22Rv1 (cell line): ENCODE measurements around the gene GPR62.
"Not testable (repeated sequence)": the region's sequence is repeated elsewhere in the genome, so short reads cannot be mapped to it uniquely, and the experiment has no call there.

Experiments
- H3K27ac ChIP-seq: fragments of 450-650 bp; 2 replicates; pipeline ENCODE4 v1.5.1; 2017
- ZFX ChIP-seq: fragments of 450-650 bp; IDR thresholded peaks from 2 replicates; pipeline ENCODE4 v1.6.1; 2017; ENCODE audit warnings: antibody characterized with exemption, borderline replicate concordance
- TF ChIP-seq, protein P1 (sequence below): fragments of 450-650 bp; IDR thresholded peaks from 2 replicates; pipeline ENCODE4 v1.5.1; 2017; ENCODE audit warnings: mild to moderate bottlenecking

GPR62 gene, protein sequence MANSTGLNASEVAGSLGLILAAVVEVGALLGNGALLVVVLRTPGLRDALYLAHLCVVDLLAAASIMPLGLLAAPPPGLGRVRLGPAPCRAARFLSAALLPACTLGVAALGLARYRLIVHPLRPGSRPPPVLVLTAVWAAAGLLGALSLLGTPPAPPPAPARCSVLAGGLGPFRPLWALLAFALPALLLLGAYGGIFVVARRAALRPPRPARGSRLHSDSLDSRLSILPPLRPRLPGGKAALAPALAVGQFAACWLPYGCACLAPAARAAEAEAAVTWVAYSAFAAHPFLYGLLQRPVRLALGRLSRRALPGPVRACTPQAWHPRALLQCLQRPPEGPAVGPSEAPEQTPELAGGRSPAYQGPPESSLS

DNA sequence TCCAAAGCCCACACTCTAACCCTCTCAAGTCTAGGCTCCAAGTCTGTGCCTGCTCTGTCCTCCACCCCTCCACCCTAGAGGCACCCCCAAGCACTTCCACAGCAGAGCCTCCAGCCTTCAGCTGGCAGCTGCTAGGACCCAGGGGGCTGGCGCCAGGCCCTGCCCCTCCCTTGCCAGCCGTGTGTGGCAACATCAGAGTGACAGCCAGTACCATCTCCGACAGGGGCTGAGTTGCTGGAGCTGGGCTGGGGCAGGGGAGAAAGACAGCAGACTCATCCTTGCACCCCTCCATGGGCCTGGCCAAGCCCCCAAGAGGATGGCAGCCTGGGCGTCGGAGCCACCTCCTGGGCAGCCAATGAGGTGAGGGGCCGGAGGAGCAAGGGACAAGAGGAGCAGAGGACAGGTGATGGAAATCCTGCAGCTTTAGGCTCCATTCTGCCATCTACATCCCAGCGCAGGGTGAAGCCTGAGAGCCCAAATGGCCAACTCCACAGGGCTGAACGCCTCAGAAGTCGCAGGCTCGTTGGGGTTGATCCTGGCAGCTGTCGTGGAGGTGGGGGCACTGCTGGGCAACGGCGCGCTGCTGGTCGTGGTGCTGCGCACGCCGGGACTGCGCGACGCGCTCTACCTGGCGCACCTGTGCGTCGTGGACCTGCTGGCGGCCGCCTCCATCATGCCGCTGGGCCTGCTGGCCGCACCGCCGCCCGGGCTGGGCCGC is at the start of gene GPR62:
Gene GPR62, plus strand, starts transcription at position 207 of the 718 bp plus-strand sequence. Its CDS starts 272 bp downstream, at position 479.
- TF ChIP-seq, protein P1, sequence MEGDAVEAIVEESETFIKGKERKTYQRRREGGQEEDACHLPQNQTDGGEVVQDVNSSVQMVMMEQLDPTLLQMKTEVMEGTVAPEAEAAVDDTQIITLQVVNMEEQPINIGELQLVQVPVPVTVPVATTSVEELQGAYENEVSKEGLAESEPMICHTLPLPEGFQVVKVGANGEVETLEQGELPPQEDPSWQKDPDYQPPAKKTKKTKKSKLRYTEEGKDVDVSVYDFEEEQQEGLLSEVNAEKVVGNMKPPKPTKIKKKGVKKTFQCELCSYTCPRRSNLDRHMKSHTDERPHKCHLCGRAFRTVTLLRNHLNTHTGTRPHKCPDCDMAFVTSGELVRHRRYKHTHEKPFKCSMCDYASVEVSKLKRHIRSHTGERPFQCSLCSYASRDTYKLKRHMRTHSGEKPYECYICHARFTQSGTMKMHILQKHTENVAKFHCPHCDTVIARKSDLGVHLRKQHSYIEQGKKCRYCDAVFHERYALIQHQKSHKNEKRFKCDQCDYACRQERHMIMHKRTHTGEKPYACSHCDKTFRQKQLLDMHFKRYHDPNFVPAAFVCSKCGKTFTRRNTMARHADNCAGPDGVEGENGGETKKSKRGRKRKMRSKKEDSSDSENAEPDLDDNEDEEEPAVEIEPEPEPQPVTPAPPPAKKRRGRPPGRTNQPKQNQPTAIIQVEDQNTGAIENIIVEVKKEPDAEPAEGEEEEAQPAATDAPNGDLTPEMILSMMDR: no peak
- no peak for TF ChIP-seq ZFX
- H3K27ac ChIP-seq: no peak within 1 kb of the TSS

DNA sequence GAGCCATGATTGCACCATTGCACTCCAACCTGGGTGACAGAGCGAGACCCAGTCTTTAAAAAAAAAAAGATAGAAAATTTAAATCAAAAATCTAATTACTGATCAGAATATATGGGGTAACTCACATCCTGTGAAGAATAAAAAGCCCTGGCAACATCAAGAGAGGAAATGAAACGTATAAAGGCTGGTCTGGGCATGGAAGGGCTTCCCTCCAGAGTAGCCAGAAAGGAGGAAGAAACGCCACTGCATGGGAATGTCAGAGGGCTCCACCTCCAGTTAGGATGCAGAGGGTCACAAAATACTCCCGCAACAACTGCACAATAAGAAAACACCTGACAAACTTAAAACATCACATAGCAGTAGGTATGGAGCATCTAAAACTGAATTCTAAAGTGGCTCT is 47.2 kb upstream of the GPR62 start:
- TF ChIP-seq ZFX: no peak
- TF ChIP-seq, protein P1: no peak
- H3K27ac ChIP-seq: no peak overlapping the region

DNA sequence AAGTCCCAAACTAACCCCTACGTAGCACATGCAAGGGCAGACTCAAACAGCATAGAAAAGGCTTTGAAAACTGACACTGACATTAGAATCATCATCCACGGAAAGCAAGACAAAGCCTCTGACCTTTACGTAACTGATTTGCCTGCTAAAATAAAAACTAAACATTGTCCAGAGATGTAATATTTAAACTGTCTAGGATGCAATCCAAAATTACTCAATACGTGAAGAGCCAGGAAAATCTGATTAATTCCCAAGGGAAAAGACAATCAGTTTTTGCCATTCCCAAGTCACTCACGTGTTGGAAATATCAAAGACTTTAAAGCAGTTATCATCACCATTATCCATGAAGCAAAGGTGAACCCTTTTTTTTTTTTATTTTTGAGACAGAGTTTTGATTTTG is 38.8 kb upstream of the GPR62 start:
- H3K27ac ChIP-seq: no peak overlapping the region
- no peak for TF ChIP-seq ZFX
- TF ChIP-seq, protein P1: no peak

DNA sequence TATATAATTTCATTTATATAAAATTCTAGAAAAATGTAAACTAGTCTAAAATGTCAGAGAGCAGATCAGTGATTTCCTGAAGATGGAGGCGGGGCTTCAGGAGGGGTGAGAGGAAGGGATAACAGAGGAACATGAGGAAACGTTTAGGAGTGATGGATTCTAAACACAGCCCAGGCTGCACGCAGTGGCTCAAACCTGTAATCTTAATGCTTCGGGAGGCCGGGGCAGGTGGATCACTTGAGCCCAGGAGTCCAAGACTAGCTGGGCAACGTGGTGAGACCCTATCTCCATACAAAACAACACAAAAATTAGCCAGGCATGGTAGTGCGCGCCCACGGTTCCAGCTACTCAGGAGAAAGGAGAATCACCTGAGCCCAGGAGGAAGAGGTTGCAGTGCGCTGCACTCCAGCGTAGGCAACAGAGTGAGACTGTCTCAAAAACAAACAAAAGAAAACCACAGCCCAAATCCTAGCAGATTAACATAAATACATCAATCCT is 34.1 kb upstream of the GPR62 start:
- no peak overlapping the region for H3K27ac ChIP-seq
- no peak for TF ChIP-seq ZFX
- TF ChIP-seq, protein P1: no peak

DNA sequence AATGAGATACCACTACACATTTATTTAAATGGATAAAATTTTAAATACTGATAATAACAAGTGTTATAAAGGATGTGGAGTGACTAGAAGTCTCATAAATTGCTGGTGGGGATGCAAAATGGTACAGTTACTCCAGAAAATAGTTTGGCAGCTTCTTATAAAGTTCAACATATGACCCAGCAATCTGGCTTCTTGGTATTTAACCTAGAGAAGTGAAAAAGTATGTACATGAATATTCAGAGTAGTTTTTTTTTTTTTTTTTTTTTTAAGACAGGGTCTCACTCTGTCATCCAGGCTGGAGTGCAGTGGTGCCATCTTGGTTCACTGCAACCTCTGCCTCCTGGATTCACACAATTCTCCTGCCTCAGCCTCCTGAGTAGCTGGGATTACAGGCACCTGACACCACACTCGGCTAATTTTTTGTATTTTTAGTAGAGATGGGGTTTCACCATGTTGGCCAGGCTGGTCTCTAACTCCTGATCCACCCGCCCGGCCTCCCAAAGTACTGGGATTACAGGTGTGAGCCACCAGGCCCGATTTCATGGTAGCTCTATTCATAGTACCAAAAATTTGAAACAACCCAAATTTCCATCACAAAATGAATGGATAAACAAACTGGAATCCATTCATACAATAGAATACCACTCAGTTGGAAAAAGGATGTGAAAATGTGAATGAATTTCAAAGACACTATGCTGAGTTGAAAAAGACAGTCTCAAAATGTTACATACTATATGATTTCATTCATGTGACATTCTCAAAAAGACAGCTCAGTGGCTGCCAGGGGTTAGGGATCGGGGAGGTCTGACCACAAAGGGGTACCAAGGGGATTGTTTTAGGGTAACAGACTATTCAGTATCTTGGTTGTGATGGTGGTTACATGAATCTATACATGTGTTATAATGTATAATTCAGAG is 27.9 kb upstream of the GPR62 start:
- TF ChIP-seq, protein P1: no peak
- no peak for TF ChIP-seq ZFX
- no peak overlapping the region for H3K27ac ChIP-seq

DNA sequence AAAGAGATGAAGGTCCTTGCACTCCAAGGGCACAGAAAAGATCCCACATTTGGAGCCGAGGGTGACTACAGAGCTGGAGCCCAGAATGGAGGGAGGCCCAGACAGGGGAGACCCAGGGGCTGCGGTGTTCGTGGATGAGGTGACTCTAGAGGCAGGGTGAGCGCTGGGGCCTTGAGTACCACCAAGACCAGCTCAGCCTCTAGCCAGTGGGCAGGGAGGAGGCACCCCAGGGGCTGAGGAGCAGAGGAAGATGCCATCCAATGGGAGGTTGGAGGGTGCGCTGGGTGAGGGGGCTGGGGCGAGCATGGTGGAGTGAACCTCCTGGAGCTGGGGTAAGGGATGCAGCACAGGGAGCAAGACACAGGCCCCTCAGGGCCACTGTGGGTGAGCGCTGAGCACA is 26.7 kb upstream of the GPR62 start:
- TF ChIP-seq ZFX: no peak
- TF ChIP-seq, protein P1: no peak
- H3K27ac ChIP-seq: no peak overlapping the region

DNA sequence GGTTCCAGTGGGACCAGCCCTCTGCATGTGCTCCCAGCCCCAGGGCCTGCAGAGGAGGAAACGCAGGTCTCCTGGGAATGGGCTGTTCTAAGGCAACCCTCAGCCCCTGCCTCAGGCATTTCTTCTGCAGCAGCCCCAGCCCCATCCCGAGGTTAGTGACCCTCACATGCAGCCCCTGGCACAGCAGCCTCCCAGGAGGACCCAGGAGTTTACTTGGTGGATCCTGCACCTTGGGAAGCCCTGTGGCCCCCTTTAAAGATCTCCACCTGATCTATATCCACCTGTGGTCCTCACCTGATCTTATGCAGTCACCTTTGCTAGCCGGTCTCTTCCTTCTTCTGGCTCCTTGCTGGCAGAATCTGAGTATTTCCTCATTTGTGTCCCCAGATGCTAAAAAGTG is 26.2 kb upstream of the GPR62 start:
- not testable (repeated sequence) for H3K27ac ChIP-seq
